Esophagus (tissue), 2 donors: ENCODE data around the gene APOL4. TPM values are rescaled to one million over a fixed set of nuclear protein-coding genes. Genes with fewer than 3 reads are reported as not detected.

Source experiments
- H3K27ac ChIP-seq, 2 donors: one replicate each; pipeline ENCODE4 v1.5.1; 2013; ENCODE audit warnings: low read depth in 2 of 2, mild to moderate bottlenecking in 2 of 2, inconsistent platforms in 1 of 2, low read length in 1 of 2, moderate library complexity in 1 of 2
- H3K27me3 ChIP-seq, 2 donors: one replicate each; pipeline ENCODE4 v1.6.1; 2013; ENCODE audit warnings: low read length in 2 of 2, control low read depth in 1 of 2, mild to moderate bottlenecking in 1 of 2; ENCODE audit not compliant: insufficient read depth in 2 of 2, control insufficient read depth in 1 of 2
- H3K36me3 ChIP-seq, 2 donors: one replicate each; pipeline ENCODE4 v1.6.1; 2013; ENCODE audit warnings: low read length in 1 of 2; ENCODE audit not compliant: control insufficient read depth in 2 of 2, insufficient read depth in 2 of 2
- H3K4me1 ChIP-seq, 2 donors: one replicate each; pipeline ENCODE4 v1.6.1; 2013; ENCODE audit warnings: low read length in 1 of 2; ENCODE audit not compliant: control insufficient read depth in 2 of 2, insufficient read depth in 2 of 2
- H3K4me3 ChIP-seq, 2 donors: one replicate each; pipeline ENCODE4 v1.5.1; 2013; ENCODE audit warnings: low read length in 2 of 2, mild to moderate bottlenecking in 2 of 2, low read depth in 1 of 2, moderate library complexity in 1 of 2
- H3K9me3 ChIP-seq, 2 donors: one replicate each; pipeline ENCODE4 v1.6.1; 2013; ENCODE audit warnings: mild to moderate bottlenecking in 2 of 2, low read depth in 1 of 2, low read length in 1 of 2, moderate library complexity in 1 of 2; ENCODE audit not compliant: control insufficient read depth in 2 of 2, insufficient read depth in 1 of 2
- WGBS, 2 donors: extraction: QIAGEN DNeasy Blood & Tissue Kit; methylation state at CpG; one replicate each; pipeline ENCODE4 v1.1.7; 2013; 5-methylcytosine and 5-hydroxymethylcytosine counted together
- polyA plus RNA-seq, 2 donors: library from polyadenylated mRNA; stranded (reverse); fragments of 200-250 nt; gene quantifications; one replicate each; pipeline ENCODE4 v1.2.3, GENCODE V29; 2013
- donor health status: healthy with polysubstance abuse.
- donor health status: Bipolar disorder and iron deficiency.

The APOL4 gene
- polyA plus RNA-seq, 2 donors, result 2.4 to 2.5 TPM

DNA sequence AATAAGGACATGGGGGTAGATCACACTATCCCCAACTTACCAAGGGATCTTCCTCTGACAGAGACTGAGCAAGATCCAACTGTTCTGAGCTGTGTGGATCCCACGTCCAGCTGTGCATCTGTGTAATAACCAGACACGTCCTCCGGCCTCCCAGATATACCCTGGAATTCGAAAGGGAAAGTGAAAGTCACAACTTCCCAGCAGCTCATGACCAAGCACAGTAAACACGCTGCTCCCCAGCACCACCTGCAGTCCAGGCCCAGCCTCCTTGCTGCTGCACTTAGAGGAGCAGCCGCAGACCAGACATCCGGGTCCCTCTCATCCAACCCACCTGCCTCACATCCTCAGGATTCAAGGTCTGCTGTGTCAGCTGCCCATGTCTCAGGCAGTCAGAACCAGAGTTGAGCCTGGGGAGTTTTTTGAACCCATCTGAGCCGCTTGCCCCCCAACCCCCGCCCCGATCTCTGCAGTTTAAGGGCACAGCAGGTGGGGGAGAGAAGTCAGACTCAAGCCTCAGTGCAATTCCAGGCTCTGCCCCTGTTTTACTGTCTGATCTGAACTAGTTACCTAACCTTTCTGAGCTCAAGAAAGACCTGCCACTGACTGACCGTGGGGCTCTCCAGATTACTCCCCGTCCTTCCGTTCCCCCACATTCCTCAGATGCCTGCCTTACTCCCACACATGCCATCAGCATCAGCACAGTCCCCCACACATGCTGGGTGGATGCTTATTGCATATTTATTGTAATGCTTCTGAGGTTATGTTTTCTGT is 38.0 kb upstream of the APOL4 start, which contains the start of gene APOL2:
Gene APOL2, minus strand, starts transcription at position 127 of the 771 bp plus-strand sequence. CDS start 6,365 bp downstream, outside the sequence.
- WGBS, 2 donors, result 9 to 20% methylated on average over 13 of the region's 13 CpGs
- peaks cover 0 to 6% of the 10 kb centered on the region in 2 donors for H3K36me3 ChIP-seq
- H3K27ac ChIP-seq, result peak within 1 kb of the TSS; percentile 77 to 92
- peak within 1 kb of the TSS; percentile 56 to 80 for H3K4me3 ChIP-seq
- peaks cover 12 to 19% of the 10 kb centered on the region in 2 donors for H3K4me1 ChIP-seq
- H3K9me3 ChIP-seq, result no peaks in the 10 kb centered on the region
- no peaks in the 10 kb centered on the region for H3K27me3 ChIP-seq

DNA sequence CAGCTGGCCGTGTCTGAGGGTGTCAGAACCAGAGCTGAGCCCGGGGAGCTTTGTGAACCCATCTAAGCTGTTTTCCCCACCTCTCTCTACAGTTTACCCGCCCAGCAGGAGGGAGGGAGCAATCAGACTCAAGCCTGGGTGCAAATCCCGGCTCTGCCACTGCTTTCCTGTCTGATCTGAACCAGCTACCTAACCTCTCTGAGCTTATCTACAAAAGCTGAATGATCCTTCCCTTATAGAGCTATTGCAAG is 37.5 kb upstream of the APOL4 start:
- Histone ChIP-seq H3K4me3 (peak overlapping the region; percentile 56 to 80), H3K4me1 (peaks cover 12 to 18% of the 10 kb centered on the region in 2 donors), H3K9me3 (no peaks in the 10 kb centered on the region), H3K27ac (peak overlapping the region; percentile 77 to 92), H3K36me3 (peaks cover 0 to 6% of the 10 kb centered on the region in 2 donors), H3K27me3 (no peaks in the 10 kb centered on the region)
- 0 to 4% methylated on average over 4 of the region's 4 CpGs for WGBS, 2 donors

DNA sequence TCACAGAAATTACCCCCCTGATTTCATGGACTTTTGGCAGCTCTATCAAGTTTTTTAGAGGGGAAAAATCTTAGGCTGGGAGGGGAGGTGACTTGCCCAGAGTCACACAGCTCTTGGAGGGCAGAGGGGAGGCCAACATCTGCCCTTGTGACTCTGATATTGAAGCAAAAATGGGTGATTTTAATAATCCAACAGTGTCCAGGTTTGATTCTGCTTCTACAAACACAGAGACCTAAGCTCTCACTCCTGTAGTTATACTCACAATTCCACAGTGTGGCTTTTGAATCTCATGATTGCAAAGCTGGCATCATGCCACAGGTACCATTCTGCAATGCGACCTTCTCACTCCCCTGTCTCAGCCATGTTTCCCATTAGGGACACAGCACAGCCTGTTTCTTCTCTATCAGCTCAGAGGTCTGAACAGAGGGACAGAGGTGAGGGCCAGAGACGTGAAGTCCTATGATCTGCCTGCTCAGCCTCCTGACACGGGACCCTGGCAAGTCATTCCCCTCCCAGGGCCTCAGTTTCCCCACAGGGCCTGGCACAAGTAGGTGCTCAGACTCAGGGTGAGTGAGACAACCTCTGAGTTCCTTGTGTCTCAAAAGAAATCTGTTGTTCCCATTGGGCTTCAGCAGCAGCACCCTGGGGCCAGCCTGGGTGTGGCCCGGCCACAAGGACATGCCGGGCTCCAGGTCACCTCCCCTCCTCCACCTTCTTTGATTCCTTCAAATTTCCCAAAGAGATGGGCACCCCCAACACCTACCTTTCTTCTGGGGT is 37.0 kb upstream of the APOL4 start:
- Histone ChIP-seq H3K4me3 (peak overlapping the region; percentile 56 to 80), H3K36me3 (peaks cover 0 to 6% of the 10 kb centered on the region in 2 donors), H3K27me3 (no peaks in the 10 kb centered on the region), H3K27ac (peak overlapping the region; percentile 77 to 92), H3K4me1 (peaks cover 12 to 14% of the 10 kb centered on the region in 2 donors), H3K9me3 (no peaks in the 10 kb centered on the region)
- 3% methylated on average over 5 of the region's 5 CpGs for WGBS, 2 donors

DNA sequence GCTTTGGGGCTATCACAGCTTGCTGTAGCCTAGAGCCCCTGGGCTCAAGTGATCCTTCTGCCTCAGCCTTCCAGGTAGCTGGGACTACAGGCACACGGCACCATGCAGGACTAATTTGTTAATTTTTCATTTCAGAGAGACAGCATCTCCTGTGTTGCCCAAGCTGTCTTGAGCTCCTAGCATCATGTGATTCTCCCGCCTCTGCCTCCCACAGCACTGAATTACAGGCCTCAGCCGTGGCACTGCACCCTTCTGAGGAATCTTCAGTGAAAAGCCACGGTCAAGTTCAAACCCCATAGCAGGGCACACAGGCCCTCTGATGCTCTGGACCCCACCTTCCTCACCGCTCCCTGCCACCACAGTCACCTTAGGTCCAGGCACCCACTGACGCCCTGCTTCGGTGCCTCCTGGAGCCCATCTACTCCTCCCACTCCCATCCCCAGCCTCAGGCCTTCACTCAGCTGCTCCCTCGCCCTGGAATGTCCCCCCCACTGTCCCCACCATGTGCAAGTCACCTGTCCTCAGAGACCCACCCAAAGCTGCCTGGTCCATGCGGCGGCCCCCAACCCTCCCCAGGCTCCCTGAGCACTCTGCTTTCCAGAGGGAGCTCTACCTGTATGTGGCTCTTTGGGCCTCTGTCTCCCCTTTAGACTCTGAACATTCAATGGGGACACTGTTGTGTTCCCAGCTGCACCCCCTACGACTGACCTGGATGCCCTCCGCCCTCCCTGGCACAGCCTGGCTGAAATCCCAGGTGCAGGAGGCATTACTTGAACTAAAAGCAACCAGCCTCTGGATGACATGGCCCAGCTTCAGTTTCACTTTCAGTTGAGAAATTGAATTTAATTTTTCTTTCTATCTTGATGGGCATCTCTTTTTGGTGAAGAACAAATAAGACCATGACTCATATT is 36.1 kb upstream of the APOL4 start:
- peaks cover 0 to 13% of the 10 kb centered on the region in 2 donors for H3K36me3 ChIP-seq
- H3K4me3 ChIP-seq, result peak overlapping the region; percentile 12 to 80
- peak overlapping the region; percentile 59 to 75 for H3K27ac ChIP-seq
- H3K4me1 ChIP-seq, result peaks cover 12 to 14% of the 10 kb centered on the region in 2 donors
- 58 to 64% methylated on average over 12 of the region's 12 CpGs for WGBS, 2 donors
- H3K27me3 ChIP-seq, result no peaks in the 10 kb centered on the region
- H3K9me3 ChIP-seq, result no peaks in the 10 kb centered on the region

DNA sequence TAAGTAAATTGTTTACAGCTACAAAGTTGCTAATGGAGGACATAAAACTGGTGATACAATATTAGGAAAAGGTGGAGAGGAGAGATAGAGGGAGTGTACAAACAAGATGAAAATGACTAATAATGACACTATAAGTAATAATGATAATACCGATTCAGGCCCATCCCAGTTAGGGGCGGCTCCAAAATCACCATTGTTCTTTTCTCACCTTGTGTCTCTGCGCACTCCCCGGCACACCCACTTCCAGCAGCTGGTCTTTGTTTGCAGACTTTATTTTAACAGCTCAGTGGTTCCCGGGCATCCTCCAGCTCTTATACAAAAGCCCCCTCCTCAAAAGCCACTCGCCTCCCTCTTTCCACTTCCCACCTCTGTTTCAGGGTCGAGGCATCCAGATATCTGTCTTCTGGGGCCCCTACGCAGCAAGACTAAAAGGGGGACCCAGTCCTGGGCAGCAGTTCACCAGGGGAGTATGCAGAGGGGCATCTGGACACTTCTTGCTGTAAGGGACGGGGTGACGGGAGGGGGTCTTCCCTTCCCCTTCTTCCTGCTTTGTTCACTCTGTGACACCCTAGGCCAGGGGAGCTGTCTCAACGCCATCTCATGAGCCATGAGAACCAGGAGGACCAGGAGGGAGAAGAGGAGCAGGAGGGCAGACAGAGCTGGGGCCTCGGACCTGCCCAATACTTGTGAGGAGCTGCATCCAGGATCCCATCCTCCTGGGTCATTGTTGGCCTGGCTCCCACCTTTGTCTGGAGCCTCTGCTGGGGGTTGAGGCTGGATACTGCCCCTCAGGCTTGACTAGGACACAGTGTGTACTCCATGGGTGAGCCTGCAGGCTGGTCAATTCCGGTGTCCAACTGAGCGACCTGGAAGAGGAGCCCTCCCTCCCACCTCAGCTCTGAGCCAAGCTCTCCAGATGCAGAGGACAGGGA is 35.0 kb upstream of the APOL4 start:
- peaks cover 0 to 17% of the 10 kb centered on the region in 2 donors for H3K36me3 ChIP-seq
- H3K4me3 ChIP-seq, result no peak overlapping the region
- peak overlapping the region in 1 of 2 donors; percentile 33 for H3K27ac ChIP-seq
- 77 to 78% methylated on average over 14 of the region's 14 CpGs for WGBS, 2 donors
- H3K4me1 ChIP-seq, result peaks cover 12 to 14% of the 10 kb centered on the region in 2 donors
- no peaks in the 10 kb centered on the region for H3K9me3 ChIP-seq
- no peaks in the 10 kb centered on the region for H3K27me3 ChIP-seq

DNA sequence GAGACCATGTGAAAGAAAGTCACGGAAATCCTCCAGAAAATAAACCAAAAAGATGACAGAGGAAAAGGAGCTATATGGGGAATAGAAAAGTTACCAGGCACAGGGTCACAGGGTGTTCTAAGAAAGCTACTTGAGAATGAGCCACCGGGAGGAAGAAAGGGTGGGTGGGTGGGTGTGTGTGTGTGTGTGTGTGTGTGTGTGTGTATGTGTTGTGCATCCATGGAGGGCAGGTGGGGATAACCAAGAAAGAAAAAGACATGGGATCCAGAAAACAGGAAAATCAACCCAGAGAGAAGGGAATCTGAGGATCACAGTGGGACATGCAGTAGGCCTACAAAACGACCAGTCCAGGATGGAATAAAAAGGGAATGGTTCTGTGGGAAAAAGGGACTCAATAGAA is 34.0 kb upstream of the APOL4 start:
- no peak overlapping the region for H3K27ac ChIP-seq
- peaks cover 4 to 22% of the 10 kb centered on the region in 2 donors for H3K36me3 ChIP-seq
- H3K27me3 ChIP-seq, result no peaks in the 10 kb centered on the region
- WGBS, 2 donors, result 83 to 88% methylated on average over 3 of the region's 3 CpGs
- H3K9me3 ChIP-seq, result no peaks in the 10 kb centered on the region
- no peak overlapping the region for H3K4me3 ChIP-seq
- H3K4me1 ChIP-seq, result peaks cover 12 to 14% of the 10 kb centered on the region in 2 donors

DNA sequence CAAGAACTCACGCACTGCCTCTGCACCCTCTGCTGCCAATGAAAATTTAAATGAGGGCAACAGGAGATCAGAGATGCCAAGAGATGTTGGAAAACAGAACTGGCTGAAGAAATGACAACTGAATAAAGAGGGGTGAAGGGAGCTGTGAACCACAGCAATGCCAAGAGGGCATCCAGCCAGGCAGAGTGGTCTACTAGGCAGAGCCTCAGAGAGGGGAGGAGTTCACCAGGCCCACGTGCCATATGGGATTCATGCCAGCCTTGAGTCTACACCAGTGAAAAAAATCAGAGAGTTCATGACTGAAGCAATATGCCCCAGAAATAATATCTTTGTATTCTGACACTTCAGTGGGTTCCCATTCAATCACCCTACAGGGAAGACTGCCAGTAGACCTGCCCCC is 33.3 kb upstream of the APOL4 start:
- H3K27me3 ChIP-seq, result no peaks in the 10 kb centered on the region
- no peak overlapping the region for H3K4me3 ChIP-seq
- no peak overlapping the region for H3K27ac ChIP-seq
- WGBS, 2 donors, result 51 to 58% methylated on average over 2 of the region's 2 CpGs
- peaks cover 4 to 26% of the 10 kb centered on the region in 2 donors for H3K36me3 ChIP-seq
- no peaks in the 10 kb centered on the region for H3K9me3 ChIP-seq
- peaks cover 12 to 14% of the 10 kb centered on the region in 2 donors for H3K4me1 ChIP-seq

DNA sequence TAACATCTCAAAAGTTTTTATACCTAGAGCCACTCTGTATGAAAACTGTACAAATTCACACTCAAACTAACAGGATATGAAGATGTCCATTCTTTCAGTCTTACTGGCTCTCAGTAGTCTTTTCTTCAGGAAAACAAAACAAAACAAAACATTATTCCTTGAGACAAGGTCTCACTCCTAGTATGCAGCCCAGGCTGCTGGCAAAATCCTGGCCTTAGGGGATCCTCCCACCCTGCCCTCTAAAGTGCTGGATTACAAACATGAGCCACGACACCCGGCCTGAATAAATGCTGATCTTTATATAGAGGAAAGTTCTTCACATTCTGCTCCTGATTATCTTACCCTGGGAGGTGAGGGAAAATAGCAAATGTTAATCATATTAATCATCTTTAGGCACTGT is 32.6 kb upstream of the APOL4 start:
- H3K9me3 ChIP-seq, result no peaks in the 10 kb centered on the region
- H3K27ac ChIP-seq, result no peak overlapping the region
- no peak overlapping the region for H3K4me3 ChIP-seq
- 68 to 75% methylated on average over 2 of the region's 2 CpGs for WGBS, 2 donors
- peaks cover 11 to 12% of the 10 kb centered on the region in 2 donors for H3K4me1 ChIP-seq
- H3K27me3 ChIP-seq, result no peaks in the 10 kb centered on the region
- H3K36me3 ChIP-seq, result peaks cover 4 to 26% of the 10 kb centered on the region in 2 donors
